ENCODE results near the gene FGR. TPM values are rescaled to one million over a fixed set of nuclear protein-coding genes. Genes with fewer than 3 reads are reported as not detected.
A peak's percentile ranks its signal among the peaks of the same experiment; 100 is the strongest.

FGR gene
- total RNA-seq, 1 experiment from 2014 or later: not detected

- H3K4me2 ChIP-seq (ENCODE audit: low read length): peak overlapping the region; percentile 69
- CTCF ChIA-PET: no interaction called here
- peak overlapping the region; percentile 51; the same call in 1 of the 2 replicates for H3K27ac ChIP-seq (ENCODE audit: low read depth, low read length)
- H3K36me3 ChIP-seq (ENCODE audit: control insufficient read depth in 1 of 2, insufficient read depth in 2 of 2, low read length in 2 of 2): no peaks in the 10 kb centered on the region; a peak in 2 of 4 replicates
- peak overlapping the region; percentile 37 for H3K9ac ChIP-seq (ENCODE audit: low read length)
- POLR2A ChIA-PET: no interaction called here
- H3K4me3 ChIP-seq (replicated peaks in 1 of 2; ENCODE audit: low read depth in 1 of 2, low read length in 2 of 2): no peak overlapping the region; a peak in 1 of 4 replicates
- intact Hi-C loops (cut with micrococcal nuclease): no loop called here
- no TSS peak for BruUV-seq (replicated peaks)
- no peak overlapping the region for H2AFZ ChIP-seq (ENCODE audit: low read depth, low read length, poor library complexity, severe bottlenecking)
- DNase-seq (ENCODE audit: low read depth, low spot score) (no peak), ATAC-seq (no peak)
- H3K4me1 ChIP-seq (ENCODE audit: control insufficient read depth in 1 of 2, insufficient read depth in 2 of 2, low read length in 2 of 2): peaks cover 43 to 74% of the 10 kb centered on the region in 2 experiments
- H3K9me3 ChIP-seq (ENCODE audit: control insufficient read depth in 1 of 2, insufficient read depth in 1 of 2, low read depth in 1 of 2, low read length in 2 of 2): no peaks in the 10 kb centered on the region
- RAD21 ChIA-PET (ENCODE audit: low non-redundant PET in 1 of 2, low total read pairs in 2 of 2, uncharacterized antibody in 2 of 2, unreplicated experiment in 2 of 2): no interaction called here
- peaks cover 54% of the 10 kb centered on the region; the same call in 1 of the 2 replicates for H3K79me2 ChIP-seq (ENCODE audit: insufficient read depth, low read length)
- TF ChIP-seq, protein P1, sequence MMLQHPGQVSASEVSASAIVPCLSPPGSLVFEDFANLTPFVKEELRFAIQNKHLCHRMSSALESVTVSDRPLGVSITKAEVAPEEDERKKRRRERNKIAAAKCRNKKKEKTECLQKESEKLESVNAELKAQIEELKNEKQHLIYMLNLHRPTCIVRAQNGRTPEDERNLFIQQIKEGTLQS (IDR thresholded peaks at IDR 0.05): no peak
- TF ChIP-seq ZNF274 (IDR thresholded peaks at IDR 0.05; ENCODE audit: low read depth, low read length): no peak
- TF ChIP-seq ELF1 (IDR thresholded peaks at IDR 0.05; ENCODE audit: borderline replicate concordance, low read depth): no peak
- TF ChIP-seq SP1 (IDR thresholded peaks at IDR 0.05; ENCODE audit: low read depth): no peak
- TF ChIP-seq TCF7L2 (IDR thresholded peaks at IDR 0.05; ENCODE audit: borderline replicate concordance, extremely low read depth, insufficient read depth, insufficient read length): no peak
- no peak for TF ChIP-seq ZFX (IDR thresholded peaks at IDR 0.05)
- TF ChIP-seq SIN3A (IDR thresholded peaks at IDR 0.05; ENCODE audit: low read depth): no peak
- TF ChIP-seq, protein P2, sequence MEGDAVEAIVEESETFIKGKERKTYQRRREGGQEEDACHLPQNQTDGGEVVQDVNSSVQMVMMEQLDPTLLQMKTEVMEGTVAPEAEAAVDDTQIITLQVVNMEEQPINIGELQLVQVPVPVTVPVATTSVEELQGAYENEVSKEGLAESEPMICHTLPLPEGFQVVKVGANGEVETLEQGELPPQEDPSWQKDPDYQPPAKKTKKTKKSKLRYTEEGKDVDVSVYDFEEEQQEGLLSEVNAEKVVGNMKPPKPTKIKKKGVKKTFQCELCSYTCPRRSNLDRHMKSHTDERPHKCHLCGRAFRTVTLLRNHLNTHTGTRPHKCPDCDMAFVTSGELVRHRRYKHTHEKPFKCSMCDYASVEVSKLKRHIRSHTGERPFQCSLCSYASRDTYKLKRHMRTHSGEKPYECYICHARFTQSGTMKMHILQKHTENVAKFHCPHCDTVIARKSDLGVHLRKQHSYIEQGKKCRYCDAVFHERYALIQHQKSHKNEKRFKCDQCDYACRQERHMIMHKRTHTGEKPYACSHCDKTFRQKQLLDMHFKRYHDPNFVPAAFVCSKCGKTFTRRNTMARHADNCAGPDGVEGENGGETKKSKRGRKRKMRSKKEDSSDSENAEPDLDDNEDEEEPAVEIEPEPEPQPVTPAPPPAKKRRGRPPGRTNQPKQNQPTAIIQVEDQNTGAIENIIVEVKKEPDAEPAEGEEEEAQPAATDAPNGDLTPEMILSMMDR (IDR thresholded peaks at IDR 0.05 in 2 of 3, conservative IDR thresholded peaks at IDR 0.05 in 1 of 3; ENCODE audit: borderline replicate concordance in 1 of 3, insufficient read depth in 1 of 3, low read depth in 2 of 3, low read length in 2 of 3): no peak
- TF ChIP-seq EZH2phosphoT487 (IDR thresholded peaks at IDR 0.05; ENCODE audit: borderline replicate concordance): no peak
- TF ChIP-seq, protein P3, sequence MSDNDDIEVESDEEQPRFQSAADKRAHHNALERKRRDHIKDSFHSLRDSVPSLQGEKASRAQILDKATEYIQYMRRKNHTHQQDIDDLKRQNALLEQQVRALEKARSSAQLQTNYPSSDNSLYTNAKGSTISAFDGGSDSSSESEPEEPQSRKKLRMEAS (IDR thresholded peaks at IDR 0.05): no peak
- TF ChIP-seq, protein P4, sequence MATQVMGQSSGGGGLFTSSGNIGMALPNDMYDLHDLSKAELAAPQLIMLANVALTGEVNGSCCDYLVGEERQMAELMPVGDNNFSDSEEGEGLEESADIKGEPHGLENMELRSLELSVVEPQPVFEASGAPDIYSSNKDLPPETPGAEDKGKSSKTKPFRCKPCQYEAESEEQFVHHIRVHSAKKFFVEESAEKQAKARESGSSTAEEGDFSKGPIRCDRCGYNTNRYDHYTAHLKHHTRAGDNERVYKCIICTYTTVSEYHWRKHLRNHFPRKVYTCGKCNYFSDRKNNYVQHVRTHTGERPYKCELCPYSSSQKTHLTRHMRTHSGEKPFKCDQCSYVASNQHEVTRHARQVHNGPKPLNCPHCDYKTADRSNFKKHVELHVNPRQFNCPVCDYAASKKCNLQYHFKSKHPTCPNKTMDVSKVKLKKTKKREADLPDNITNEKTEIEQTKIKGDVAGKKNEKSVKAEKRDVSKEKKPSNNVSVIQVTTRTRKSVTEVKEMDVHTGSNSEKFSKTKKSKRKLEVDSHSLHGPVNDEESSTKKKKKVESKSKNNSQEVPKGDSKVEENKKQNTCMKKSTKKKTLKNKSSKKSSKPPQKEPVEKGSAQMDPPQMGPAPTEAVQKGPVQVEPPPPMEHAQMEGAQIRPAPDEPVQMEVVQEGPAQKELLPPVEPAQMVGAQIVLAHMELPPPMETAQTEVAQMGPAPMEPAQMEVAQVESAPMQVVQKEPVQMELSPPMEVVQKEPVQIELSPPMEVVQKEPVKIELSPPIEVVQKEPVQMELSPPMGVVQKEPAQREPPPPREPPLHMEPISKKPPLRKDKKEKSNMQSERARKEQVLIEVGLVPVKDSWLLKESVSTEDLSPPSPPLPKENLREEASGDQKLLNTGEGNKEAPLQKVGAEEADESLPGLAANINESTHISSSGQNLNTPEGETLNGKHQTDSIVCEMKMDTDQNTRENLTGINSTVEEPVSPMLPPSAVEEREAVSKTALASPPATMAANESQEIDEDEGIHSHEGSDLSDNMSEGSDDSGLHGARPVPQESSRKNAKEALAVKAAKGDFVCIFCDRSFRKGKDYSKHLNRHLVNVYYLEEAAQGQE (IDR thresholded peaks at IDR 0.05; ENCODE audit: low read depth): no peak
- no peak for TF ChIP-seq CEBPB (IDR thresholded peaks at IDR 0.05; ENCODE audit: low read depth)
- TF ChIP-seq SRF (IDR thresholded peaks at IDR 0.05; ENCODE audit: low read depth): no peak
- no peak for TF ChIP-seq CBX3 (IDR thresholded peaks at IDR 0.05; ENCODE audit: low read depth)
- H3K27me3 ChIP-seq (ENCODE audit: insufficient read depth, low read length): no peaks in the 10 kb centered on the region
- H3K9me2 ChIP-seq (ENCODE audit: insufficient read depth): no peaks in the 10 kb centered on the region
- H4K20me1 ChIP-seq (ENCODE audit: insufficient read depth): no peaks in the 10 kb centered on the region
Measured at GRCh38 chr1:27563341-27563590, 71.7 kb downstream of the FGR start.
